Cerebellar nuclear complex (tissue), 1 donor: ENCODE measurements around the gene TEFM.
"Not testable (repeated sequence)": the region's sequence is repeated elsewhere in the genome, so short reads cannot be mapped to it uniquely, and the experiment has no call there.

Experiments used
- DNase-seq, 2 experiments: peaks; one replicate each; lab custom pipeline; 2025; lab: John Stamatoyannopoulos, UW

TEFM gene

DNA sequence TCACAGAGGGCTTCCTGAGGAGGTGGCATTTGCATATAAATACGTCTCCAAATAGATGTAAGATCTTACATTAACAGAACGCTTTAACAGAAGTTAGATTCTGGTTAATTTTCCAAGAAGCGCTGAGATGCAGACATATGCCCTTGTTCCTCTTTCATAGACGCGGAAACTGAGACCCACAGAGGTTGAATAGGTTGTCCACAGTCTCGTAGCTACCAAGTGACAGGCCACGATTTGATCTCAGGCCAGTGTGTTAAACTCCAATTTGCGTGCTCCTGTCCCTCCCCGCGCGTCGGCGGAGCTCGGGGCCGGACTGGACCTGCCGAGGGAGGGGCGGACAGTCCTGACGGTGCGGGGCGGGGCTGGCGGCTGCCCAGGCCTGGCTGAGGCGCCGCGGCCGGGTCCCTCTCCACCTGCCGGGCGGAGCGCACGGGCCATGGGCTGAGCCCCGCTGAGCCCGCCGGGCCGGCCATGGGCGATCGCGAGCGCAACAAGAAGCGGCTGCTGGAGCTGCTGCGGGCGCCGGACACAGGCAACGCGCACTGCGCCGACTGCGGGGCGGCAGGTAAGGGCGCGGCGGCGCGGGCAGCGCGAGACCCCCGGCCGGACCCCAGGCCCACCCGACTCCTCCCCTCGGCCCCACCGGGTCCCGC, 15.6 kb upstream of the TEFM start, which contains the start of gene ADAP2:
ADAP2 (plus strand) TSS at position 402 of the 653 bp plus-strand sequence; CDS start at position 472, 70 bp downstream.
- no peak for DNase-seq

DNA sequence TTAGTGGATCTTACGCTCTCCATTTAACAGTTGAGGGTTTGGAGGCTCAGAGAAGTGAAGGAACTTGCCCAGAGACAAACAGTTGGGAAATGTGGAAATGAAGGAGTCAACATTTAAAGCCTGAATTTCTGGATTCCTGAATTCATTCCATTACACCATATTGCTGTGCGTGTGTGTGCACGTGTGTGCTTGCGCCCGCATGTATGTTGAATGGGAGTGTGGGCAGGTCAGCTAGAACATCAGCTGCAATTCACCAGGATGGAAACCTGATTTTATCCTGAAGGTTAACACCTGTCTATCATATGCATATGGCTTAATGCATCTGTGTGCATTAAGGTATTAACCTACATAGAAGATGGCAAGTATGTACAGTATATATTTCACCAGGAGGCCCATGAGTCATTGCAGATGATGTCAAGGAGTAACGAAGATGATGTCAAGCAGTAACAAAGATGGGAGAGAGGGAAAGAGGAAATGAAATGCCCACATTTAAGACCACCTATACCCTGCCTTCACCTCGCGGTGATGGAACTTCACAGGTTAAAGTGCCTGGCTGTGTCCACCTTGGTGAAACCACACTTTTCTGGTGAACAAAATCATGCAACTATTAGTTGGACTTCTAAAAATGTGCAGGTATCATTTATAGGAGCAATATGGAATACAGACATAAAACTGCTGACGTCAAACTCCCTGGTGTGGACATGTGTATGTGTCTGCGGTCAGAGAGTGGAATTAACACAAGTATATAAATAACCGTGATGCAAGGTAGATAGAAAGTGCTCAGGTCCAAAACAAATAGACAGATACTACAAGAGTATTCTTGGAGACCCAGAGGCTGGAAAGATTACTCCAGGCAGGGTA, 14.9 kb upstream of the TEFM start:
- no peak for DNase-seq

DNA sequence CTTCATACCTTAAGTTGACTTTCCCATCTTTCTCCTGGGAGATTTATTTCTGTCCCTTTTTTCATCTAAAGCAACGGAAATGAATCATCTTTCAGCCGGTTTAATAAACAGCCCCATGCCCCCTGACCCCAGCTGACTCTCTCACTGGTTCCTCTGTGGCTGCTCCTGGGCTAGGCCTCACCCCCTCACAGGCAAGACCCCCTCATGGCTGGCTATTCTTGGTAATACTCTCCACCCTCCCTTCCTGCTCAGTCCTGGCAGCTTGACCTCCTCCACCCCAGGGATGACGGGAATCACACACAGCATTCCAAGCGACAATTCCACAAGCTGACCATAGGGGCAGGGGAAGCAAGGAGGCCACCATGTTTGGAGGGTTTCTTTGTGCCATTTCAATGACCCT, 14.2 kb upstream of the TEFM start:
- DNase-seq: no peak

DNA sequence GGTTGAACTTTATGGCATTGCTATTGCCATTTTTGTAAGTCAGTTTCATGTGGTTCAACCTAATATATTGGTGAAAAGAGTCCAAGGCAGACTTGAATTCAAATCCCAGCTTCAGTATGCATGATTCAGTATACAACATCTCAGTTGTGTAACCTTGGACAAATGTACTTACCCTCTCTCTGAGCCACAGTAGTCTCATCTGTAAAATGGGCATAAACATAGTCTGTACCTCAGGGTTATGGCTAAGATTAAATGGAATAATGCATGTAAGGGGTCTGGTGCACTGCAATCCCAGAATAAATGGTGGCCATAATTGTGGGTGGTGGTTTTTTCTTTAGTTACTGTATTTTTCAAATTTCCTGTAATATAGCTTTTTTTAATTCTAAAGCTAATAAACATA, 11.0 kb upstream of the TEFM start:
- DNase-seq: no peak

DNA sequence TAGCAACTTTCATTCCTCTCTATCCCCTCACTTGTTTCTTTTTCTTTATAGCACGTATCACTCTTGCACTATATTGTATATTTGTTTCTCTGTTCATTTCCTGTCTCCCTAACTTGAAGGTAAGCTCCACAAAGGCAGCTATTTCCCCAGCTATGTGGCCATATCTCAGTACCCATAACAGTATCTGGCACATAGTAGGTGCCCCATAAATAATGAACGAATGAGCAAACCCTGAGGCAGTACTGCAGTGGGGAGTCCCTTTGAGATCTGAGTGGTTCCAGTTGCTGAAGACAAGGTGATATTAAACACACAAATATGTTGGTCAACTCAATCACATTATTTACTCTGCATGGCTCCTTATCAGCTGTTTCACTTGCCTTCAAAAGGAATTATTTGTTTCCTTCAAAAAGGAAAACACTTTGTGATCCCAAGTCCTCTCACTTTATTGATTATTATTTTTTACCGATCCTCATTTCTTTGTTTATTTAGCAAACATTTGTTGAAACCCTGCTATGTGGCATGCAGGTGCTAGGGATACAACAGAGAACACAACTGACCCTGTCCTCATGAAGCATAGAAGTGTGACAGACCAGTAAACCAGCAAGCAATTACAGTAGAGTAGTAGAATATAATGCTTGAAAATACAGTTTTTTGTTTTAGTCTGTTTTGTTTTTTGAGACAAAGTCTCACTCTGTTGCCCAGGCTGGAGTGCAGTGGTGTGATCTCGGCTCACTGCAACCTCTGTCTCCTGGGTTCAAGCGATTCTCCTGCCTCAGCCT, 10.0 kb upstream of the TEFM start:
- no peak for DNase-seq

DNA sequence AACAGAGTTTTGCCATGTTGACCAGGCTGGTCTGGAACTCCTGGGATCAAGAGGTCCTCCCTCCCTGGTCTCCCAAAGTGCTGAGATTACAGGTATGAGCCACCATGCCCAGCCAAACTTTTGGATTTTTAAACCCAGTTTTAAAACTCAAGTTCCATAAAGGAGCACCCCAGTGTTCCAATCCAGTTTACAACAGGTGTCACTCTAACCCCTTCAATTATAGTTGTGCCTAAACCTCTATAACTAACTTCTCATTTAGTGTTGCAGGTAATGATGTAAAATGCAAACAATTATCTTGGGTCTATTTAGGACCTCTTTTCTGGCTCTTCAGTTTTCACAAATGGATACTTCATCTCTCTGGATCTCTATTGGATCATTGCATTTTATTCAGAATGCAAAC, 7.9 kb upstream of the TEFM start:
- no peak for DNase-seq

DNA sequence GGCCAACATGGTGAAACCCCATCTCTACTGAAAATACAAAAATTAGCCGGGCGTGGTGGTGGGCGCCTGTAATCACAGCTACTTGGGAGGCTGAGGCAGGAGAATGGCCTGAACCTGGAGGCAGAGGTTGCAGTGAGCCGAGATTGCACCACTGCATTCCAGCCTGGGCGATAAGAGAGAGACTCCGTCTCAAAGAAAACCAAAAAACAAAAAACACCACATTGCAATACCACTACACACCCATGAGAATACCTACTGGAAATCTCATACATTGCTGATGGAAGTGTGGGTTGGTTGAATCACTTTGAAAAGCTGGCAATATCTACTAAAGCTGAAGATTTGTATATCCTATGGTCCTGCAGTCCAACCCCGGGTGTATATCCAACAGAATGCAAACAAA, 4.1 kb upstream of the TEFM start:
- not testable (repeated sequence) for DNase-seq

DNA sequence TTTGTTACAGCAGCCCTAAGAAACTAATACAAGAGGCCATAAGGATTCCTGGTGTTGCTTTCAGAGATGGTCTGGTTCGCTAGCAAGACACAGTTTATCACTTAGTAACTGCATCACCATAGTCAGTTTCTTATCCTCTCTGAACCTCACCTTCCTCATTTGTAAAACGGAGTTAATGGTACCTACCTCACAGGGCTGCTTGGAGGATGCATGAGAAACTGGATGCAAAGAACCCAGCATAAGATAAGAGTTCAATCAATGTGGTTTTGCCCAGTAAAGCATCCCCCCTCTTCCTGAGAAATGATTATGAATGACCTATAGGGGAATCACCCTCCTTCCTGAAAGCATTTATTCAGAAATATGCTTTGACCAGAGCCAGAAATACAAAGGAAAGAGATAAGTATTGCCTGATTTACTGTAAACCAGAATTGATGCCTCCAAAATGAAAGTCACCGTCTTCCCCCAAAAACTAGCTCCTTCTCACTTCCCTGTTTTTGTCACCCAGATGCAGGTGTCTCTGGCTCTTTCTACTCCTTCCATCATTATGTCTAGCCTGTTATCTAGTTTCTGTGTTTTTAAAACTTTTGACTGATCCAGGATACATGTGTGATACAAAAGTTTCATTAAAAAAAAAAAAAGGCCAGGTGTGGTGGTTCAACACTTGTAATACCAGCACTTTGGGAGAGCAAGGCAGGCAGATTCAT, 2.8 kb upstream of the TEFM start:
- DNase-seq: no peak

DNA sequence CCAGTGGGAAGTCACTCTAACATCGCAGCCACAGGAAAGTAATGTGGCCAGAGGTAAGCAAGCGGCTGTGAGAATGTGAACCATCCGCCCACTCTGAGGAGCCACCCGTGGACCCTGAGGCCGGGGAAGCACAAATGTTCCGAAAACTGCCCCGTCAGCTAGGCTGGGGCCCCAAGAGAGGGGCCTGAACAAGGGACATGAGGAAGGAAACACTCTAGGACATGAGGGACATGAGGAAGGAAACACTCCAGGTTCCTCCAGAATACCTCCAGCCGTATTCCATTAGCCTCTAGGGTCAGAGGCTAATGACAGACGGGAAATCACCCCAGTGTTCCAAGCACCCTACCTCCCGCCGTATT, 317 bp downstream of the TEFM start:
- DNase-seq: no peak

DNA sequence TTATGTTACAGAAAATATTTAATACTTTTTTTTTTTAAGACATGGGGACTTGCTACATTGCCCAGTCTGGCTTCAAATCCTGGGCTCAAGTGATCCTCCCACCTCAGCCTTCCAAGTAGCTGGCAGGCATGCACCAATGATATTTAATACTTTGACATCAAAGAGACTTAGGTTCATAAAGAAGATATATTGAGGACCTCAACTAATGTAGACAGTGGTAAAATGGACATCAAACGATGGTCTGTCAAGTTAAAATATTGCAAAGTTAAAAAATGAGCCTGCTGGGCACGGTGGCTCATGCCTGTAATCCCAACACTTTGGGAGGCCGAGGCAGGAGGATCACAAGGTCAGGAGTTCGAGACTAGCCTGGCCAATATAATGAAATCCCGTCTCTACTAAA, 8.7 kb downstream of the TEFM start:
- DNase-seq: no peak

DNA sequence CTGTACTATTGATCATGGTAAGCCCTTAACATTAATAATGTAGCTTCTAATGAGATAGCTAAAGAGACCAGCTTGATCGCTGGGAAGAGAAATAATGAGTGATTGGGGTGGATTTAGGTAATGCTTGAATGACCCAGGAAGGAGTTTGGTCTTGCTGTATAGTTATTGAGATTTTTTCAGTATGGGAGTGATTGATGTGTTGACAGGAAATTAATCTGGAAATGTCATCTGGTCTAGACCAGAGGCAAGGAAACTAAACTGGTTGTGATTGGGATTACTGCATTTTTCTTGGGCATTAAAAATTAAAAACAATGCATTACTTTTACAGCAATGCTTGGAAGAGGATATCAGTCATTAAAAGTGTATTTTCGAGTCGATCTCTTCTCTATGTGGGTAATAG, 11.8 kb downstream of the TEFM start:
- DNase-seq: no peak

DNA sequence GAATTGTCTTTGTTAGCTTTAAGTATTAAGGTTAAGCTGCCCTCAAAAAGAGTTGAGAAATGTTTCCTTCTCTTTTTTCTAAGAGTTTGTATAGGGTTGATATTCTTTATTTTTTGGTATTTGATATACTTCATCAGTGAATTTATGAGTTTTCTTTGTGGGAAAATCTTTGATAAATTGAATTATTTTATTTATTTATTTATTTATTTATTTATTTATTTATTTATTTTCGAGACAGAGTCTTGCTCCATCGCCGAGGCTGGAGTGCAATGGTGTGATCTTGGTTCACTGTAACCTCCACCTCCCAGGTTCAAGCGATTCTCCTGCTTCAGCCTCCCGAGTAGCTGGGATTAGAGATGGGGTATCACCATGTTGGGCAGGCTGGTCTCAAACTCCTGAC, 19.9 kb downstream of the TEFM start:
- DNase-seq: no peak

DNA sequence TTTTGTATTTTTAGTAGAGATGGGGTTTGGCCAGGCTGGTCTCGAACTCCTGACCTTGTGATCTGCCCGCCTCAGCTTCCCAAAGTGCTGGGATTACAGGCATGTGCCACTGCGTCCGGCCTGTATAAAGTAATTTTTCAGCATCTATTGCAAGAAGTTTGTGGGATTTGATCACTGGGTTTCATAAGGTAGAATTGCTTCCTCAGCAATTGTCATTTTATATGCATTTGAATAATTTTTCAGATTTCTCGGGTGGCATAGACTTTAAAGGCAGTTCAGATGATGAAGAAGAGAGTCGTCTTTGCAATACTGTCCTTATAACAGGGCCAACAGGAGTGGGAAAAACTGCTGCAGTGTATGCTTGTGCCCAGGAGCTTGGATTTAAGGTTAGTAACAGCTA, 37.0 kb downstream of the TEFM start:
- no peak for DNase-seq

DNA sequence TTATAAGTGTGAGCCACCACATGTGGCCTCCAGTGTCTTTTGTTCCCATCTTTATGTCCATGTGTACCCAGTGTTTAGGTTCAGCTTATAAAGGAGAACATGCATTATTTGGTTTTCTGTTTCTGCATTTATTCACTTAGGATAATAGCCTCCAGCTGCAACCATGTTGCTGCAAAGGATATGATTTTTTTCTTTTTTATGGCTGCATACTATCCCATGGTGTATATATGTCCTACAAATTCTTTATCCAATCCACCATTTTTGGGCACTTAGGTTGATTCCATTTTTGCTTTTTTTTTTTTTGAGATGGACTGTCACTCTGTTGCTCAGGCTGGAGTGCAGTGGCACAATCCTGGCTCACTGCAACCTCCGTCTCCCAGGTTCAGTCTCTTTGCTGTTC, 41.4 kb downstream of the TEFM start:
- DNase-seq: no peak

DNA sequence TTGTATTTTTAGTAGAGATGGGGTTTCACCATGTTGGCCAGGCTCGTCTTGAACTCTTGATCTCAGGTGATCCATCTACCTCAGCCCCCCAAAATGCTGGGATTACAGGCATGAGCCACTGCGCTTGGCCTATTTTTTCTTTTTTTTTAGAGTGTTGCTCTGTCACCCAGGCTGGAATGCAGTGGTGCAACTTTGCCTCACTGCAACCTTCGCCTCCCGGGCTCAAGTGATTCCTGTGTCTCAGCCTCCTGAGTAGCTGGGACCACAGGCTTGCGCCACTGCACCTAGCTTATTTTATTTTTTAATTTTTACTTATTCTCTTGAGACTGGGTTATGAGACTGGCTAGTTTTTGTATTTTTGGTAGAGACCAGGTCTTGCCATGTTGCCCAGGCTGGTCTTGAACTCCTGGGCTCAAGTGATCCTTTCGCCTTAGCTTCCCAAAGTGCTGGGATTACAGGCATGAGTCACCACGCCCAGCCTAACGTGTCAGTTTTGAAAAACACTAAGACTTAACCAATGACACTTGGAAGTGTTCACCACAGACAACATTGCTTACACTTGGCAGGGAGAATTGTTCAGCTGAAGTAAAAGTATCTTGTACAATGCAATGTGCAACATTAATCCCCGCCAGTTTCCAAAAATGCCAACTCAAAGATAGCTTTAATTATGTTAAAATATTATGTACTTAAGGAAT, 47.3 kb downstream of the TEFM start:
- DNase-seq: no peak

DNA sequence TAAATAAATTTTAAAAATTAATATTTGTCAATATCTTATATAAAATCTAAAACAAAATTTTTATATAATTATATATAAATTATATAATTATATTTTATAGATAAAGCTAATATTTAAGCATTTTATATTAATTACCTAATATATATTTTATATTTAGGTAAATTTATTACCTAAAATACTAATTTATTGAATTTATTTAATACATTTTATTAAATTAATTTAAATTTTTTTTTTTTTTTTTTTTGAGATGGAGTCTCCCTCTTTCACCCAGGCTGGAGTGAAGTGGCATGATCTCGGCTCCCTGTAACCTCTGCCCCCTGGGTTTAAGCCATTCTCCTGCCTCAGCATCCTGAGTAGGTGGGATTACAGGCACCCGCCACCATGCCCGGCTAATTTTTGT, 51.9 kb downstream of the TEFM start:
- no peak for DNase-seq
